ENCODE measurements around the gene DNHD1. TPM values are rescaled to one million over a fixed set of nuclear protein-coding genes. Genes with fewer than 3 reads are reported as not detected.

Gene DNHD1
- total RNA-seq, 2 experiments from 2014 or later, result 20.9 to 21.0 TPM

- H3K9me3 Mint-ChIP-seq (ENCODE audit: low read depth), result peaks cover 2% of the 10 kb centered on the region
- ChIA-PET CTCF (interaction anchor here (1.0 kb wide), 1 partner anchor 10 kb away, joined by 3 read pairs; no protein-coding TSS in a partner anchor), POLR2A (no interaction called here)
- H3K36me3 Mint-ChIP-seq (ENCODE audit: low read depth), result peaks cover 12% of the 10 kb centered on the region
- no peaks in the 10 kb centered on the region for H3K27me3 Mint-ChIP-seq
- DNase-seq (no peak), ATAC-seq (no peak)
- H3K4me1 Mint-ChIP-seq, result peaks cover 7% of the 10 kb centered on the region
- intact Hi-C loops (cut with DNase I, micrococcal nuclease), result no loop called here
- H3K4me3 Mint-ChIP-seq, result no peak overlapping the region
- H3K27ac Mint-ChIP-seq, result no peak overlapping the region
Observed at GRCh38 chr11:6576471-6577373, 79.6 kb downstream of the DNHD1 start.

- no peak overlapping the region for H3K4me3 Mint-ChIP-seq
- H3K9me3 Mint-ChIP-seq (ENCODE audit: low read depth), result peaks cover 5% of the 10 kb centered on the region
- DNase-seq, result no peak
- H3K27ac Mint-ChIP-seq, result no peak overlapping the region
- ChIA-PET CTCF (interaction anchor here (0.6 to 1.3 kb wide), 2 partner anchors 35 to 40 kb away, joined by 3 read pairs; no protein-coding TSS in a partner anchor), POLR2A (no interaction called here)
- no peaks in the 10 kb centered on the region for H3K27me3 Mint-ChIP-seq
- peaks cover 5% of the 10 kb centered on the region for H3K4me1 Mint-ChIP-seq
- no peak for ATAC-seq
- intact Hi-C loops (cut with DNase I, micrococcal nuclease), result no loop called here
- peaks cover 17% of the 10 kb centered on the region for H3K36me3 Mint-ChIP-seq (ENCODE audit: low read depth)
Observed at GRCh38 chr11:6578134-6578533, 81.1 kb downstream of the DNHD1 start.

GRCh38 chr11:6579681-6580080, 82.6 kb downstream of the DNHD1 start:
- no peaks in the 10 kb centered on the region for H3K27me3 Mint-ChIP-seq
- ChIA-PET CTCF (interaction anchor here (1.4 to 2.2 kb wide), 2 partner anchors 13 to 49 kb away, joined by 4 to 7 read pairs; no protein-coding TSS in a partner anchor), POLR2A (no interaction called here)
- H3K27ac Mint-ChIP-seq, result no peak overlapping the region
- H3K4me3 Mint-ChIP-seq, result no peak overlapping the region
- ATAC-seq, result no peak
- peaks cover 30% of the 10 kb centered on the region for H3K36me3 Mint-ChIP-seq (ENCODE audit: low read depth)
- H3K4me1 Mint-ChIP-seq, result peaks cover 5% of the 10 kb centered on the region
- peaks cover 19% of the 10 kb centered on the region for H3K9me3 Mint-ChIP-seq (ENCODE audit: low read depth)
- no peak for DNase-seq
- intact Hi-C loops (cut with DNase I, micrococcal nuclease), result no loop called here

DNA sequence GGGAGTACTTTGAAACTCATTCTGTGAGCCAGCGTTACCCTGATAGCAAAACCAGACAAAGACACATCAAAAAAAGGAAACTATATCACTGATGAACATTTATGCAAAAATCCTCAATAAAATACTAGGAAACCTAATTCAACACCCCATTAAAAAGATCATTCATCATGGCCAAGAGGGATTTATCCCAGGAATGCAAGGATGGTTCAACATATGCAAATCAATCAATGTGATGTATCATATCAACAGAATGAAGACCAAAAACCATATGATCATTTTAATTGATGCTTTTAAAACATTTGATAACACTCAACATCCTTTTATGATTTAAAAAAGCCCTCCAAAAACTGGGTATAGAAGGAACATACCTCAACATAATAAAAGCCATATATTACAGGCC, 86.5 kb downstream of the DNHD1 start:
- ATAC-seq (no peak), DNase-seq (no peak)
- intact Hi-C loops (cut with DNase I, micrococcal nuclease), result no loop called here
- peaks cover 46% of the 10 kb centered on the region for H3K36me3 Mint-ChIP-seq (ENCODE audit: low read depth)
- H3K9me3 Mint-ChIP-seq (ENCODE audit: low read depth), result peaks cover 23% of the 10 kb centered on the region
- no peak overlapping the region for H3K27ac Mint-ChIP-seq
- no peaks in the 10 kb centered on the region for H3K4me1 Mint-ChIP-seq
- H3K4me3 Mint-ChIP-seq, result no peak overlapping the region
- no peaks in the 10 kb centered on the region for H3K27me3 Mint-ChIP-seq
- POLR2A ChIA-PET, result no interaction called here
- CTCF ChIA-PET, result no interaction called here

DNA sequence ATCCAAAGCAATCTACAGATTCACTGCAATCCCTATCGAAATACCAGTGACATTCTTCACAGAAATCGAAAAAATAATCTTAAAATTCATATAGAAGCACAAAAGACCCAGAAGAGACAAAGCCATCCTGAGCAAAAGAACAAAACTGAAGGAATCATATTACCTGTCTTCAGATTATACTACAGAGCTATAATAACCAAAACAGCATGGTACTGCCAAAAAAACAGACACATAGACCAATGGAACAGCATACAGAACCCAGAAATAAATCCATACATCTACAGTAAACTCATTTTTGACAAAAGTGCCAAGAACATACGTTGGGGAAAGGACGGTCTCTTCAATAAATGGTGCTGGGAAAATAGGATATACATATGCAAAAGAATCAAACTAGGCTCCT, 87.4 kb downstream of the DNHD1 start:
- POLR2A ChIA-PET, result no interaction called here
- Mint-ChIP-seq H3K27ac (no peak overlapping the region), H3K9me3 (ENCODE audit: low read depth) (peaks cover 23% of the 10 kb centered on the region), H3K27me3 (no peaks in the 10 kb centered on the region), H3K4me3 (no peak overlapping the region), H3K36me3 (ENCODE audit: low read depth) (peaks cover 50% of the 10 kb centered on the region), H3K4me1 (no peaks in the 10 kb centered on the region)
- ATAC-seq (no peak), DNase-seq (no peak)
- intact Hi-C loops (cut with DNase I, micrococcal nuclease), result no loop called here
- CTCF ChIA-PET, result no interaction called here

DNA sequence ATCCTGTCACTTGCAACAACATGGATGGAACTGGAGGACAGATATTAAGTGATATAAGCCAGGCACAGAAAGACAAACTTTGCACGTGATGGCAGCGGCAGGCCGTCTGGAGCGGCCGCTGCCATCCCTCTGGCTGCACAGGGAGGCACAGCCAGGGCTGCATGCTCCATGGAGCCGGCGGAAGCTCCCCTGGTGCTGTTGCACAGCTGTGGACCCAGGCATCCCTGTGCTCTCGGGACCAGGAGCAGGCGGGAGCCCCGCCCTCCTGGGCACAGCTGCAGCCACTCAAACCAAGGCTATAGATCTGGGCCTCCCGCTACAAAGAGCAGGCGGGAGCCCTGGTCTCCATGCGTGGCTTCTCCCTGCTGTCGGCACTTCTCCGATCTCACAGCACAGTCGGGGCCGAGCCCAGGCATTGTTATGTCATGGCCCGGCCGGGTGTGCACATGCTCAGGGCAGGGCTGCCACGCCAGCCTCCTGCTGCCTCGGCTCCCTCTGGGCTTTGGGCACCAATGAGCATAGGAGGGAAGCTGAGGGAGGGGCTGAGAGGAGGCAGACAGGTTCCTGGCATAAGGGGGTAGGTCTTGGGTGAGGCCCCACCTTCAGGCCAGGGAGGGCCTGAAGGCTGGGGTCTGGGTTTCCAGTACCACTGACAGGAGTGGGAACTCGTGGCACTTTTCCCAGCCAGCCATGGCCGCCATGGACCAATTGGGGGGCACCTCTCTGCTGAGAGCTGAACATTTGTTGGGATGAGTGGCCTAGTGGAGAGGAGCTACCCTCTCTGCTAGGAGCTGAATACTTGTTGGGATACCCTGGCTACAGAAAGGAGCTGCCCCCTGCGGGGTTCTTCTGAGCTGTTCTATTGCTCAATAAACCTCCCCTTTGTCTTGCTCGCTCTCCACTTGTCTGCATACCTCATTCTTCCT, 89.6 kb downstream of the DNHD1 start:
- intact Hi-C loops (cut with DNase I, micrococcal nuclease), result no loop called here
- DNase-seq (no peak), ATAC-seq (no peak)
- no peaks in the 10 kb centered on the region for H3K27me3 Mint-ChIP-seq
- H3K27ac Mint-ChIP-seq, result no peak overlapping the region
- ChIA-PET POLR2A (no interaction called here), CTCF (interaction anchor here (0.7 to 2.5 kb wide), 4 partner anchors 9 to 76 kb away, joined by 3 to 6 read pairs (median 4); no protein-coding TSS in a partner anchor)
- no peaks in the 10 kb centered on the region for H3K4me1 Mint-ChIP-seq
- H3K9me3 Mint-ChIP-seq (ENCODE audit: low read depth), result peaks cover 21% of the 10 kb centered on the region
- H3K4me3 Mint-ChIP-seq, result no peak overlapping the region
- H3K36me3 Mint-ChIP-seq (ENCODE audit: low read depth), result peaks cover 52% of the 10 kb centered on the region

- intact Hi-C loops (cut with DNase I, micrococcal nuclease), result no loop called here
- Mint-ChIP-seq H3K27me3 (no peaks in the 10 kb centered on the region), H3K27ac (no peak overlapping the region), H3K36me3 (ENCODE audit: low read depth) (peaks cover 51% of the 10 kb centered on the region), H3K4me1 (no peaks in the 10 kb centered on the region), H3K9me3 (ENCODE audit: low read depth) (peaks cover 21% of the 10 kb centered on the region), H3K4me3 (no peak overlapping the region)
- POLR2A ChIA-PET, result no interaction called here
- no peak for ATAC-seq
- CTCF ChIA-PET, result interaction anchor here (0.7 to 2.5 kb wide), 4 partner anchors 10 to 77 kb away, joined by 3 to 6 read pairs (median 4); no protein-coding TSS in a partner anchor
- no peak for DNase-seq
Observed at GRCh38 chr11:6587360-6587953, 90.4 kb downstream of the DNHD1 start.

DNA sequence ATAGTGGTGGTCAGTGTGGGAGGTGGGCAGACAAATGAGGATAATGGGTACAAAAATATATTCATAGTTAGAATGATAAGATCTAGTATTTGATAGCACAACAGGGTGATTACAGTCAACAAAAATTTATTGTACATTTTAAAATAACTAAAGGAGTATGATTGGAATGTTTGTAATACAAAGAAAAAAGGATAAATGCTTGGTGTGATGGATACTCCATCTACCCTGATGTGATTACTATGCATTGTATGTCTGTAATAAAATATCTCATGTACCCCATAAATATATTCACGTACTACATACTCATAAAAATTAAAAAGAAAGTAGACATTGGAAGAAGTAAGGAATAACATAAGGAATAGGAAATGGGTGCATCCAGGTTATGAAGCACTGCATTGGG, 90.9 kb downstream of the DNHD1 start:
- peaks cover 49% of the 10 kb centered on the region for H3K36me3 Mint-ChIP-seq (ENCODE audit: low read depth)
- peaks cover 19% of the 10 kb centered on the region for H3K9me3 Mint-ChIP-seq (ENCODE audit: low read depth)
- no peak overlapping the region for H3K4me3 Mint-ChIP-seq
- H3K27me3 Mint-ChIP-seq, result no peaks in the 10 kb centered on the region
- no peaks in the 10 kb centered on the region for H3K4me1 Mint-ChIP-seq
- H3K27ac Mint-ChIP-seq, result no peak overlapping the region
- DNase-seq (no peak), ATAC-seq (no peak)
- intact Hi-C loops (cut with DNase I, micrococcal nuclease), result no loop called here
- ChIA-PET POLR2A (no interaction called here), CTCF (interaction anchor here (2.5 kb wide), 1 partner anchor 57 kb away, joined by 6 read pairs; no protein-coding TSS in a partner anchor)

DNA sequence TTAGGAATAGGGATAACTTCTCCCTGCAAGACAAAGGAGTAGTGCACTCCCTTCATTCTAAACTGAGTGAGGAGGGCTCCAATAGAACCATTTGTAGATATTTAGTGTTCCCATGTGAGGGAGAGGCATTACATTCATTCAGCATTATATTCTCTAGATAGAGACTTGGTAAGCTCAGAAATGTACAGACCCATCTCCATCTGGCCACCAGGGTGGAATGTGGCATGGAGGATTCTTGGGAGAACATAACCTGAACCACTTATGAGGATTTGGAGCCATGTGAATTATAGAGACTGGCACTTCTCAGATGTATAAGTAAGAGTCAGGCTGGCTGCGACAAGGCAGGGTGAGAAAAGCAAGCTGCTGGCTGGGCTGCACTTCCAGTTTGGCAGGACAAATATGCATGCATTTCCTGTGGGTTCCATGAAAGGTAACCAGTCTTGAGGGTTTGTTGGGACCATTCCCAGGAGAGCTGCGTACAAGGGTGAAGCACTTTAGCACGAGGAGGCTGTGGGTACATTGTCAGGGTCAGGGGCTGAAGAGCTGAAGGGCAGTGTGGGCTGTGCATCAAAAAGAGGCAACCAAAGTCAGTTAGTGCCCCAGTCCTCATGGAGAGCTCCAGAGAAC, 97.2 kb downstream of the DNHD1 start:
- ATAC-seq (no peak), DNase-seq (no peak)
- Mint-ChIP-seq H3K9me3 (ENCODE audit: low read depth) (no peaks in the 10 kb centered on the region), H3K36me3 (ENCODE audit: low read depth) (peaks cover 41% of the 10 kb centered on the region), H3K27me3 (no peaks in the 10 kb centered on the region), H3K4me1 (peaks cover 22% of the 10 kb centered on the region), H3K27ac (no peak overlapping the region), H3K4me3 (no peak overlapping the region)
- POLR2A ChIA-PET, result no interaction called here
- intact Hi-C loops (cut with DNase I, micrococcal nuclease), result no loop called here
- CTCF ChIA-PET, result interaction anchor here (0.7 to 1.3 kb wide), 4 partner anchors 112 to 215 kb away, joined by 3 to 5 read pairs (median 3); no protein-coding TSS in a partner anchor

GRCh38 chr11:6596239-6596877, 99.3 kb downstream of the DNHD1 start:
- DNase-seq, result no peak
- intact Hi-C loops (cut with DNase I, micrococcal nuclease), result no loop called here
- ATAC-seq, result no peak

More at GRCh38 chr11:6596239-6596877, 99.3 kb downstream of the DNHD1 start:
- ChIA-PET POLR2A (no interaction called here), CTCF (interaction anchor here (1.1 to 1.2 kb wide), 2 partner anchors 67 to 87 kb away, joined by 3 to 4 read pairs; partner anchors contain the start of gene MRPL17)
- Mint-ChIP-seq H3K4me3 (no peak overlapping the region), H3K9me3 (ENCODE audit: low read depth) (no peaks in the 10 kb centered on the region), H3K4me1 (peaks cover 28% of the 10 kb centered on the region), H3K27ac (peak overlapping the region; percentile 3), H3K27me3 (no peaks in the 10 kb centered on the region), H3K36me3 (ENCODE audit: low read depth) (peaks cover 45% of the 10 kb centered on the region)
